Tibial nerve (tissue), 4 donors: ENCODE results near the gene UBE2Q1. TPM values are rescaled to one million over a fixed set of nuclear protein-coding genes. Genes with fewer than 3 reads are reported as not detected.

ENCODE experiments used
- DNase-seq, 2 donors: peaks; one replicate each; pipeline ENCODE4 v3.0.0-alpha.2; 2019; ENCODE audit warnings: low spot score in 2 of 2
- H3K27ac ChIP-seq, 4 donors: fragments of 200-600 bp; sonication (generic) in 3 of 4; one replicate each; pipeline ENCODE4 v1.5.1; 2017 to 2019; ENCODE audit warnings: mild to moderate bottlenecking in 1 of 4
- H3K27me3 ChIP-seq, 2 donors: fragments of 200-600 bp; sonication (generic) in 1 of 2; one replicate each; pipeline versions ENCODE4 v1.5.1 to v1.6.0; 2017 to 2019
- H3K36me3 ChIP-seq, 3 donors: fragments of 200-600 bp; sonication (generic); one replicate each; pipeline ENCODE4 v1.5.1; 2018 to 2019
- H3K4me1 ChIP-seq, 4 donors: fragments of 200-600 bp; sonication (generic) in 3 of 4; one replicate each; pipeline ENCODE4 v1.5.1; 2017 to 2019
- H3K4me3 ChIP-seq, 4 donors: fragments of 200-600 bp; sonication (generic) in 3 of 4; one replicate each; pipeline ENCODE4 v1.5.1; 2017 to 2019; ENCODE audit warnings: mild to moderate bottlenecking in 1 of 4, moderate library complexity in 1 of 4
- H3K9me3 ChIP-seq, 4 donors: fragments of 200-600 bp; sonication (generic) in 3 of 4; one replicate each; pipeline ENCODE4 v1.5.1; 2017 to 2019
- CTCF ChIP-seq, 5 experiments: fragments of 200-600 bp in 3 of 5; fragments of 450-650 bp in 2 of 5; sonication (generic) in 3 of 5; IDR thresholded peaks; one replicate each; pipeline ENCODE4 v1.5.1; 2016 to 2019; ENCODE audit warnings: antibody characterized with exemption in 5 of 5, mild to moderate bottlenecking in 3 of 5, moderate library complexity in 2 of 5
- EP300 ChIP-seq, 2 donors: sonication (generic); formaldehyde crosslinking; IDR thresholded peaks; one replicate each; pipeline ENCODE4 v1.6.1; 2017; ENCODE audit warnings: antibody characterized with exemption in 2 of 2, mild to moderate bottlenecking in 1 of 2
- POLR2A ChIP-seq, 2 donors: fragments of 450-650 bp; IDR thresholded peaks; one replicate each; pipeline ENCODE4 v1.6.1; 2017; ENCODE audit warnings: antibody characterized with exemption in 2 of 2, mild to moderate bottlenecking in 2 of 2, moderate library complexity in 2 of 2
- WGBS, 2 donors: methylation state at CpG; one replicate each; pipeline ENCODE4 v1.1.5; 2018; 5-methylcytosine and 5-hydroxymethylcytosine counted together
- total RNA-seq, 4 donors: library from RNA; depleted of rRNA; stranded (reverse); fragments of >200 nt; gene quantifications; one replicate each; pipeline ENCODE4 v1.1.0, GENCODE V29; 2016

UBE2Q1 gene
- 10 to 100 TPM; 14.9 to 69.8 (median 18.9) TPM for total RNA-seq

GRCh38 chr1:154557939-154558719 is at the start of gene UBE2Q1:
Gene UBE2Q1 (minus strand): TSS chr1:154558662. CDS start chr1:154558553, 109 bp downstream.
- H3K9me3 ChIP-seq, result no peaks in the 10 kb centered on the region
- peak within 1 kb of the TSS; percentile 70 to 97 (median 76) for H3K4me3 ChIP-seq
- H3K27ac ChIP-seq, result peak within 1 kb of the TSS; percentile 84 to 98 (median 92)
- TF ChIP-seq EP300 (IDR thresholded peaks at IDR 0.05) (no peak), CTCF (IDR thresholded peaks at IDR 0.05) (no peak), POLR2A (IDR thresholded peaks at IDR 0.05) (no peak)
- H3K36me3 ChIP-seq, result peaks cover 0 to 29% (median 6%) of the 10 kb centered on the region in 3 donors
- 0 to 1% methylated on average over 11 to 25 of the region's 69 CpGs for WGBS, 2 donors
- DNase-seq, result no peak
- peaks cover 0 to 40% (median 20%) of the 10 kb centered on the region in 4 donors for H3K4me1 ChIP-seq
- no peaks in the 10 kb centered on the region for H3K27me3 ChIP-seq

- peak in 1 of 2 donors; percentile 62 for TF ChIP-seq POLR2A (IDR thresholded peaks at IDR 0.05)
- peak in 1 of 2 donors; percentile 85 for TF ChIP-seq EP300 (IDR thresholded peaks at IDR 0.05)
- no peak for TF ChIP-seq CTCF (IDR thresholded peaks at IDR 0.05)
- no peaks in the 10 kb centered on the region for H3K27me3 ChIP-seq
- 0 to 1% methylated on average over 43 to 46 of the region's 59 CpGs for WGBS, 2 donors
- DNase-seq, result peak; percentile 84 to 90
- peak within 1 kb of the TSS; percentile 68 to 100 (median 78) for H3K4me3 ChIP-seq
- peaks cover 0 to 65% (median 34%) of the 10 kb centered on the region in 4 donors for H3K4me1 ChIP-seq
- H3K36me3 ChIP-seq, result no peaks in the 10 kb centered on the region
- no peaks in the 10 kb centered on the region for H3K9me3 ChIP-seq
- peak within 1 kb of the TSS; percentile 90 to 99 (median 98) for H3K27ac ChIP-seq
These were observed 49.3 kb upstream of the UBE2Q1 start, which contains the start of gene ADAR for GRCh38 chr1:154607609-154608396. Gene ADAR (minus strand): TSS chr1:154608186. CDS start chr1:154608006, 180 bp downstream.

- Histone ChIP-seq H3K4me1 (peaks cover 0 to 71% (median 34%) of the 10 kb centered on the region in 4 donors), H3K9me3 (no peaks in the 10 kb centered on the region), H3K4me3 (peak overlapping the region; percentile 68 to 100 (median 78)), H3K27me3 (no peaks in the 10 kb centered on the region), H3K36me3 (peaks cover 0 to 2% (median 0%) of the 10 kb centered on the region in 3 donors), H3K27ac (peak overlapping the region; percentile 90 to 99 (median 98))
- no peak for DNase-seq
- 3 to 4% methylated on average over 11 of the region's 11 CpGs for WGBS, 2 donors
- TF ChIP-seq POLR2A (IDR thresholded peaks at IDR 0.05) (no peak), CTCF (IDR thresholded peaks at IDR 0.05) (no peak), EP300 (IDR thresholded peaks at IDR 0.05) (no peak)
These were observed 48.7 kb upstream of the UBE2Q1 start for GRCh38 chr1:154607106-154607608.

- H3K36me3 ChIP-seq, result peaks cover 0 to 18% (median 5%) of the 10 kb centered on the region in 3 donors
- H3K9me3 ChIP-seq, result no peaks in the 10 kb centered on the region
- peaks cover 0 to 73% (median 36%) of the 10 kb centered on the region in 4 donors for H3K4me1 ChIP-seq
- no peak for DNase-seq
- TF ChIP-seq POLR2A (IDR thresholded peaks at IDR 0.05), result no peak
- no peak for TF ChIP-seq EP300 (IDR thresholded peaks at IDR 0.05)
- no peak for TF ChIP-seq CTCF (IDR thresholded peaks at IDR 0.05)
- H3K4me3 ChIP-seq, result no peak overlapping the region
- no peaks in the 10 kb centered on the region for H3K27me3 ChIP-seq
- peak overlapping the region in 1 of 4 donors; percentile 98 for H3K27ac ChIP-seq
- WGBS, 2 donors, result 48% methylated on average over 2 of the region's 2 CpGs
These were observed 47.1 kb upstream of the UBE2Q1 start for GRCh38 chr1:154605534-154605933.
